Measurements from ENCODE around the gene PLCE1.

GRCh38 chr10:94029955-94030354 lies 36.2 kb downstream of the PLCE1 start:
- no peak for TF ChIP-seq CTCF (CRISPR knock-in tag; IDR thresholded peaks at IDR 0.05)
- no peak for TF ChIP-seq CENPT (CRISPR knock-in tag; IDR thresholded peaks at IDR 0.05; ENCODE audit: low read depth)
- TF ChIP-seq CEBPB (IDR thresholded peaks at IDR 0.05; ENCODE audit: borderline replicate concordance, low read depth, low read length) = no peak
- TF ChIP-seq ATF6 (CRISPR knock-in tag; conservative IDR thresholded peaks at IDR 0.05) = no peak
- TF ChIP-seq POLR2A (IDR thresholded peaks at IDR 0.05; ENCODE audit: insufficient read depth in 1 of 2, low read depth in 2 of 2, low read length in 2 of 2) = no peak
